IPS DF 4.7 (cell line): ENCODE measurements around the gene PSMD3.

Experiments used
- DNase-seq: peaks from one replicate; pipeline ENCODE4 v3.0.0-alpha.2; 2013; ENCODE audit warnings: low spot score; ENCODE audit errors: extremely low read depth

The PSMD3 gene

DNA sequence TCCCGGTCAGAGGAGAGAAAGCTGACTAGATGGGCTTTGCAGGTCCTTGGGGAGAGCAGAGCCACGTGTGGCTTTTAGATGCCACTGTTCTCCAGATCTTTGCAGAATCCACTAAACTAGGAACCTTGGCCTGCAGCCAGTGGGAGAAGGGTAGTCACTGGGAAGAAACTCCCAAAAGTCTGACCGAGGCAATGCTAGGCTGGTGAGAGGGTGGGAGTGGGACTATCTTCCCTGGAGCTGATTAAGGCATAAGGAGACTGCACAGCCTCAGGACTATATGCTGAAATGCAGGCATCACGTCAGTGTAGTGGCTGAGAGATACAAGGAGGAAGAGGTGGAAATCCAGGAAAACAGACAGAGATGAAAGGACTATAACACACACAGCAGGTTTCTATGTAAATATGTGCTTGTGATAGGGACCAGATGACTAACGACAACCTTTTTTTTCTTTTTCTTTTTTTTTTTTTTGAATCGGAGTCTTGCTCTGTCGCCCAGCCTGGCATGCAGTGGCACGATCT is 20.0 kb upstream of the PSMD3 start:
- DNase-seq = no peak

GRCh38 chr17:39962642-39963220 is 17.9 kb upstream of the PSMD3 start, which contains the start of gene GSDMA:
GSDMA (plus strand) TSS chr17:39963004; CDS start chr17:39965688, 2,684 bp downstream.
- no peak for DNase-seq

DNA sequence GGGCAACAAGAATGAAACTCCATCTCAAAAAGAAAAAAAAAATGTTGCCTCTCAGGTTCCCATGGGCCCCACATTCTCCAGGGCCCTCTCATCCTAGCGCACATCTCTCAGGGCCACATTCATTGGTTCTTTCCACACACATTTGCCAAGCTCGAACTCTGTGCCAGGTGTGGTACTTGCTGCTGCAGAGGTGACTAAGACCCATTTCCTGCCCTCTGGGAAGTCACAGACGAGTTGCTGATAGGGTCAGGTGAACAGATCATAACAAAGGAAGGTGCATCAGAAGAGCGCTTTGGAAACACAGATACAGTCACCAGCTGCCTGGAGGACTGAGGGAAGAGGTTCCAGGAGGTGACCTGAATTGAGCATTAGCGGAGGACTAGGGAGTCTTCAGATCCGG is 16.8 kb upstream of the PSMD3 start:
- no peak for DNase-seq

- no peak for DNase-seq
Measured at GRCh38 chr17:39965017-39965699, 15.4 kb upstream of the PSMD3 start.

GRCh38 chr17:39966771-39967170 is 13.8 kb upstream of the PSMD3 start:
- no peak for DNase-seq

- no peak for DNase-seq
Measured at GRCh38 chr17:39968761-39969160, 11.8 kb upstream of the PSMD3 start.

DNA sequence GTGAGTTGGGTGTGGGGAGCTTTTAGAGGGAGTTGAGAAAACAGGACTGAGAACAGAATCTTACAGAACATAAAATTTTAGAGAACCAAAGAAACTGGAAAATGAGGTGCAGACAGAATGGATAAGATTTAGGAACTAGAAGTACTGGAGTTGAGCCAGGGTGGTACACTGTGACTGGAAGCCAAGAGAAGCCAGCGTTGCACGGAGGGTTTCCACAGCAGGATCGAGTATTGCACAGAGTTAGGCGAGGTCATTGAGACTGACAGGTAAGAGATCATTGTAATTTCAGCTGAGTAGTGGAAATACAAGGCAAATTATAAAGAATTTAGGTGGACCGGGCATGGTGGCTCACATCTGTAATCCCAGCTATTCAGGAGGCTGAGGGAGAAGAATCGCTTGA is 11.2 kb upstream of the PSMD3 start:
- no peak for DNase-seq

- no peak for DNase-seq
Measured at GRCh38 chr17:39970157-39970692, 10.4 kb upstream of the PSMD3 start.

GRCh38 chr17:39971076-39971603 is 9.5 kb upstream of the PSMD3 start:
- no peak for DNase-seq

- DNase-seq = no peak
Measured at GRCh38 chr17:39972271-39972670, 8.3 kb upstream of the PSMD3 start.

DNA sequence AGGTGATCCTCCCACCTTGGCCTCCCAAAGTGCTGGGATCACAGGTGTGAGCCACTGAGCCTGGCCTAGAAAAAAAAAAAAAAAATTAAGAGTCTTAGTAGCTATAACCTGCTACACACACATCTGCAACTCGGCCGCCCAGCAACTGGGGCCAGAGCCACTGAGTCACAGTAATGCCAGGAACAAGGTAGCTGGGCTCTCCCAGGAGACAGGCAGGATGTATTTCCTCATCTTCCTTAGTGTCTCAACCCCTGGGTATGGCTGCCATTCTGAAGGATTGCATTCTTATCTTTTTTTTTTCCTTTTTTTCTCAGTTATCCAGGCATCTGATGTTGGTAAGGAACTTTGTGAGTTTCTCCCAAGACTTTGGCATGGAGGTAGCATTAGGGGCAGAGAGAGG is 7.1 kb upstream of the PSMD3 start:
- DNase-seq = no peak

DNA sequence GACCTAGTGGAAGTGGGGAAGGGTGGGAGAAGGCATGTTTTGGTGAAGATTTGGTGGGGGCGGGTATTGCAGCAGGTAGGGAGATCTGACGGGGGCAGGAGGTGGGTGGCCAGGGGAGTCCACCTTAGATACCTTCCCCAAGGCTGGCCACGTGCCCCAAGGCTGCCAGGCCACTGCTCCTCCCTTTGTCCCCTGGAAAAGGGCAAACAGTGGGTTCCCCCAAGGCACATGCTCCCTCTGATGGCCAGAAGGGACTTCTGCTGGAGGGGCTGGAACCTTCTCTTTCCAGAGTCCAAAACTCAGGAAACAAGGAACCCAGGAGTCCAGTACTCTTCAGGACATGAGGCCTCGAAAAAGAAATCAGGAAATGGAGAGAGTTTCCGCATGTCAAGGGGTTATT is 6.2 kb upstream of the PSMD3 start:
- DNase-seq = no peak

GRCh38 chr17:39975801-39976200 is 4.8 kb upstream of the PSMD3 start:
- DNase-seq = no peak

DNA sequence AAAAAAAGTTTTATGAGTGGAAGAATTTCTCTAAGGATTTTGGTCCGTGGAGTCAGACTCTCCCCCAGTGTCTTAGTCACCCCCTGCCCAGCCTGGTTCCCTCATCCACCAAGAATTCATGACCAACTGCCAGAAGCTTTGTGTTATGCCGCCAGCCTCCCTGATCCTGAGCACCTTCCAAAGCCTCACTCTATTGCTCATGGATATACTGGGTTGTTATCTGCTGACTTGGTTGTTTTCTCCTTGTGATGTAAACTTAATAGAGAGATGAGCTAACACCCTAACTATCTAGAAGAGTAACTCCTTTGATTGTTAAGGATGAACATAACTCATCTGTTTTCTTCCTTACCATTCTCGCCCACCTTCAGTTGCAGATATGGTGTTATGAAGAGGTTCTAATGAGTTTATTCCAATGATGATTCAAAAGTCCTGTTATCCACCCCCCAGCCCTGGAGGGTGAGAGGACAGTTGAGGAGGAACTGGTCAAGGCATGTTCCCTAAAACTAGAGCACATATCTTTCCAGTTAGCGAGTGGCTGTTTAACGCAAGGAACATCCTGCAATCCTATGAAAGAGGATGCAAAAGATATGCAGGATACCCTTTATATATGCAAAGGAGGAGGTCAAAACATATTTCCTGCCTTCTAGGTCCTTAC is 1.5 kb upstream of the PSMD3 start:
- DNase-seq = no peak

GRCh38 chr17:39979893-39980350 is 685 bp upstream of the PSMD3 start:
- DNase-seq = no peak

GRCh38 chr17:39981207-39981741 is 667 bp downstream of the PSMD3 start:
- no peak for DNase-seq

DNA sequence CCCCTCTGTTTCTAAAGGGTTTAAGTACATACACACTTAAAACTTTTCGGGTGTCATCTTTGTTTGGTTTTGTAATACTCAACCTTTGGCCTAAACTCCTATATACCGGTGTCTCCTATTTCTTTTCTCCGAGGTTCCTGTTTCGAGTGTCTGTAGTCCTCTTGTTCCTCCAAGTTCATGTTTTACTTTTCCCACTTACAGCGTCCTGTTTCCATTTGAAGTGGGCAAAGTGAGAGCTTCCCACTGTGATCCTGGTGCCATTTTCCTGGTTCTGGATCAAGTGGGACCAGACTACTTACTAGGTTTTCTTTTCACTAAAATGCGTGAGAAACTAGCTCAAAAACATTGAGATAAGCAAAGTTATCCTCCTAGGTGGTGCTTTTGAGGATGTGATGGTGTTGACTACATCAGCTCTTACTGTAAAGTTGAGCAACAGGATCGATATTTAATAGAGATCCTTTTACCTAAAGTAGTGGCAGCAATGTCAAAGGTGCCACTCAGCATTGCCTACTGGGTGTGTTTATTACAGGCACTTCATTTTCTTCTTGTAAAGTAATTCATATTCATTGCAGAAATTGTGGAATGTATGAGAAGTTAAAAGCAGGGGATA is 1.3 kb downstream of the PSMD3 start:
- DNase-seq = no peak

DNA sequence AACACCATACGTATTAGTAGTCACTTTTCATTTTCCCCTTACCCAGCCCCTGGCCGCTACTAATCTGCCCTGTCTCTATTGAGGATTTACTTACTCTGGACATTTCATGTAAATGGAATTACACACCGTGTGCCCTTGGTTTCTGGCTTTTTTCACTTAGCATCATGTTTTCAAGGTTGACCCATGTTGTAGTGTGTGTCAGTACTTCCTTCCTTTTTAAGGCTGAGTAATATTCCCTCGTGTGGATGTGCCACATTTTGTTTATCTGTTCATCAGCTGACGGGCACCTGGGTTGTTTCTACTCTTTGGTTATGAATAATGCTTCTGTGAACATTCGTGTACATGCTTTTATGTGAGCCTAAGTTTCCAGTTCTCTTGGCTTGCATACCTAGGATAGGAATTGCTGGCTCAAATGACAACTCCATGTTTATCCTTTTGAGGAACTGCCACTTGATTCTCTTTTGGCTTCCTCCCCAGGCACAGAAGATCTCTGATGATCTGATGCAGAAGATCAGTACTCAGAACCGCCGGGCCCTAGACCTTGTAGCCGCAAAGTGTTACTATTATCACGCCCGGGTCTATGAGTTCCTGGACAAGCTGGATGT is 7.7 kb downstream of the PSMD3 start:
- no peak for DNase-seq

- DNase-seq = no peak
Measured at GRCh38 chr17:39994448-39994847, 13.8 kb downstream of the PSMD3 start.

DNA sequence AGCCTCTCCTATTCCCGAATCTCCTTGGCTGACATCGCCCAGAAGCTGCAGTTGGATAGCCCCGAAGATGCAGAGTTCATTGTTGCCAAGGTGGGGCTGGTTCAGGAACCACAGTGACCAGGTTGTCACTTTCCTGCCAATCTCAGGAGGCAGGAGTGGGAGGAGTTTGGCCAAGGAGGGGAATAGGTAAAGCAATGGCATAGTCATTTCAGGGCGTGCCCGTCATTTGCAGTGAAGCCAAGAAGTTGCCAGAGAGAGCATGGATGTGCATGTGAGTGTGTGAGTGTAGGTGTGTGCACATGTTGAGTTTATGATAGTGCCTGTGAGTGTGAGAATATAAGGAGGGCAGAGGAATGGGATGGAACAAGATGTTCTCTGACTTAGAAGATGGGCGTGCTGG is 14.8 kb downstream of the PSMD3 start:
- DNase-seq = no peak

DNA sequence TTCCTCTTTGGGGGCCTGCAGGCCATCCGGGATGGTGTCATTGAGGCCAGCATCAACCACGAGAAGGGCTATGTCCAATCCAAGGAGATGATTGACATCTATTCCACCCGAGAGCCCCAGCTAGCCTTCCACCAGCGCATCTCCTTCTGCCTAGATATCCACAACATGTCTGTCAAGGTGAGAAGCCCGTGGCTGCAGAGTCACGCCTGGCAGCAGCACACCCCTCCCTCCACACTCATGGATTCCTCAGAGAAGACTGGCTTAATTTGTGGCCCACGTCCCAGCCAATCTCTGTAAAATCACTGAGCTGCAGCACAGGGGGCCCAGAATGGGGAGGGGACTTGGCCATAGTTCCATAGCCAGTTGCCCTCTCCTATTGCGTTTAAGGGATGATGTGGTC is 15.6 kb downstream of the PSMD3 start:
- DNase-seq = no peak
